Measurements from ENCODE around the gene NTF4.

Gene NTF4

DNA sequence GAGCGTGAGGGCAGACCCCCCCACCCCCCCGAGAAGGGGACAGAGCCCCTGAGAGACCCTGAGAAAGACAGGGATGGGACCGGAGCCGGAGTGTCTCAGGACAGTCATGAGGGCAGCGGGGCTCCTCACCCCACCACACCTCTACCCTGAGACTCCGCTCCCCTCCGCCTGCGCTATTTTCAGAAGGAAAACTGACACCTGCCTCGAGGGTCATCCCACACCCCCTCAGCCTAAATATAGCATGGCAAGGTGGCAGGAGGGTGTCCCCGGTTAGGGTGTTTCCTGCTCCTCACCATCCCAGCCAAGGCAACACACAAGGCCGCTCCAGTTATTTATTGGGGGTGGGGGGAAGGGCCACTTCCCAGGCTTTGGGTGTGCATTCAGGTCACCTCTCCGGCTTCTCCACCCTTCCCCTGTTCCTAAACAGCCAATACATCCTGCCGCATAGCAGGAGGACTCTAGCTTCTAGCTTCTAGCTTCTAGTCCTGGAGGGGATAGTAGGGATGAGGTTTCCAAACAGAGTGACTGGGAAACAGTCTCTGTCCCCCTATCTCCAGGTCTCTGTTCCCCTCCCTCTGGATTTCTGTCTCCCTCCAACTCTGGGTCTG lies 1.4 kb upstream of the NTF4 start:
- Mint-ChIP-seq H3K27ac (peak overlapping the region; percentile 10 to 52 (median 32)), H3K9me3 (peaks cover 14% of the 10 kb centered on the region), H3K27me3 (ENCODE audit: low read depth) (peaks cover 50% of the 10 kb centered on the region), H3K36me3 (ENCODE audit: low read depth) (no peaks in the 10 kb centered on the region), H3K4me1 (peaks cover 34% of the 10 kb centered on the region), H3K4me3 (peak overlapping the region; percentile 7 to 73 (median 12))
- no peak for TF ChIP-seq CTCF (IDR thresholded peaks at IDR 0.05; ENCODE audit: unreplicated experiment in 3 of 3)

- H3K4me1 Mint-ChIP-seq: peaks cover 34% of the 10 kb centered on the region
- TF ChIP-seq CTCF (IDR thresholded peaks at IDR 0.05; ENCODE audit: unreplicated experiment in 3 of 3): no peak
Measured at GRCh38 chr19:49064029-49064629, 489 bp downstream of the NTF4 start.

DNA sequence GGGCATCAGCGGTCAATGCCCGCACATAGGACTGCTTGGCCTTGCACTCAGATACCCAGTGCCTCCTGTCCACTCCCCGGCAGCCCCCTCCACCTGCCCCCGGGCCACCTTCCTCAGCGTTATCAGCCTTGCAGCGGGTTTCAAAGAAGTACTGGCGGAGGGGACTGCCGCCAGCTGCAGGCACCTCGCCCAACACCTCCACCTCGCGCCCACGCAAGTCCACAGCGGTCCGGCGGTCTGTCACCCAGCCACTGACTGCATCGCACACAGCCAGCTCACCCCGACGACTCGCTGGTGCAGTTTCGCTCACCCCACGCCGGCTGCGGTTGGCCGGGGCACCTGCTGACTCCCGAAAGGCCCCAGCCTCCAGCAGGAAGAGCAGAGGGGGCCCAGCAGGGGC lies 3.2 kb downstream of the NTF4 start:
- Mint-ChIP-seq H3K9me3 (no peaks in the 10 kb centered on the region), H3K36me3 (ENCODE audit: low read depth) (no peaks in the 10 kb centered on the region)

More at GRCh38 chr19:49064029-49064629, 489 bp downstream of the NTF4 start:
- H3K9me3 Mint-ChIP-seq: peaks cover 2% of the 10 kb centered on the region
- H3K36me3 Mint-ChIP-seq (ENCODE audit: low read depth): no peaks in the 10 kb centered on the region
- no peak overlapping the region for H3K27ac Mint-ChIP-seq
- H3K27me3 Mint-ChIP-seq (ENCODE audit: low read depth): peaks cover 47% of the 10 kb centered on the region
- peak overlapping the region; percentile 56 to 77 (median 60) for H3K4me3 Mint-ChIP-seq

DNA sequence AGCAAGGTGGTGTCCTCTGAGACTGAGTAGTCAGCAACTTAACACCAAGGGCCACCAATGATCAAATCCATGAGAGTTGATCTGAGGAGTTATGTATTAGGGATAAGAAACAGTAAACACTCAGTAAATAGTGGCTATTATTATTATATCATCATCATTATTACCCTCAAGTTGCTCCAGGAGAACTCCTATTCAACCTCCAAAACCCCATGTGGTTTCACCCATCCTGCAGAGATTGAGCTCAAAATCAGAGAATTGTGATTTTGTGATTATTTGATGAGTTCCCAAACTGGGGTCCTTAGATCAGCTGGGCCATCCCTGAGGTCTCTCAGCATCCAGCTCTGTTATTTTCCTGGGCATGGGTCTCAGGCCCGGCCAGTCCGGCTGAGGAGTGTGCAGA lies 3.6 kb downstream of the NTF4 start:
- H3K4me1 Mint-ChIP-seq: peaks cover 23% of the 10 kb centered on the region
- no peak for TF ChIP-seq CTCF (IDR thresholded peaks at IDR 0.05; ENCODE audit: unreplicated experiment in 3 of 3)
- H3K36me3 Mint-ChIP-seq (ENCODE audit: low read depth): no peaks in the 10 kb centered on the region
- peak overlapping the region in 1 of 3 experiments; percentile 38 for H3K4me3 Mint-ChIP-seq
- H3K9me3 Mint-ChIP-seq: no peaks in the 10 kb centered on the region
- H3K27ac Mint-ChIP-seq: no peak overlapping the region
- H3K27me3 Mint-ChIP-seq (ENCODE audit: low read depth): peaks cover 57% of the 10 kb centered on the region

More for the DNA sequence above, 3.2 kb downstream of the NTF4 start:
- H3K4me3 Mint-ChIP-seq: no peak overlapping the region
- TF ChIP-seq CTCF (IDR thresholded peaks at IDR 0.05; ENCODE audit: unreplicated experiment in 3 of 3): no peak
- H3K27ac Mint-ChIP-seq: no peak overlapping the region
- H3K27me3 Mint-ChIP-seq (ENCODE audit: low read depth): peaks cover 56% of the 10 kb centered on the region
- H3K4me1 Mint-ChIP-seq: peaks cover 28% of the 10 kb centered on the region

DNA sequence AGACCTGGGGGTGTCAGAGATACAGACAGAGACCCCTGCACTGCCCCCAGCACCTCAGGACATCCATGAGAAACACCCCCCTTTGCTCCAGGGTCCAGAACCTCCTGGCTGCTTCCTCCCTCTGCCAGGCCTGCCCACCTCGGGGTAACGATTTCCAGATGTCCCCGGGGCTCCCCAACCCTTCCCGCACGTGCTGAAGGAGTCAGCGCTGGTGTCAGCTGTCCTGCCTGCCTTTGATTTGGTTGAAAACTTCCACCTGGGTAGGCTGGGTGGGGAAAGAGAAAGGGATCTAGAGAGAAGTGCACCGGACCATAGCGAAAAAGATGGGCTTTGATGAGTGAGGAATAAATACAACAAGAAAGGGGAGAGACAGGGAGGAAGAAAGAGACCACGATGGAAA lies 5.6 kb downstream of the NTF4 start:
- Mint-ChIP-seq H3K27ac (no peak overlapping the region), H3K4me1 (peaks cover 16% of the 10 kb centered on the region), H3K4me3 (peak overlapping the region; percentile 1 to 8 (median 3)), H3K27me3 (ENCODE audit: low read depth) (peaks cover 69% of the 10 kb centered on the region), H3K36me3 (ENCODE audit: low read depth) (no peaks in the 10 kb centered on the region), H3K9me3 (no peaks in the 10 kb centered on the region)
- no peak for TF ChIP-seq CTCF (IDR thresholded peaks at IDR 0.05; ENCODE audit: unreplicated experiment in 3 of 3)

DNA sequence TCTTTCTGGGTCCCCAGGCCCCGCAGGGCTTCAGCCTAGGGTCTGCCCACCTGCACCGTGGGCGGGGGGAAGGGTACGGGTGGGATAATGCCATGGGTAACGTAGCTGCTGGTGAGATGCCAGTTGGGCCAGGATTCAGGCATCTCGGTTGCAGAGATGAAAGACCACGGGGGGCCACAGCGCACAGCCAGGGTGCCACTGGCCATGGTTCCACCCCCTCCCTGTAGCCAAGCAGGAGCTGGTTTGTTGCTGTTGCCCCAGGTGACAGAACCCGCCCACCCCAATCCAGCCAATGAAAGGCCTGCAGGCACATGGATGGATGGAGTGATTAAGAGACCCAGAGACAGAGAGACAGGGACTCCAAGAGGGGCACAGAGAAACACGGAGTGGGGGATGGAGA lies 6.1 kb downstream of the NTF4 start:
- peak overlapping the region in 2 of 3 experiments; percentile 16 to 78 for H3K4me3 Mint-ChIP-seq
- H3K4me1 Mint-ChIP-seq: peaks cover 16% of the 10 kb centered on the region
- no peak overlapping the region for H3K27ac Mint-ChIP-seq
- no peaks in the 10 kb centered on the region for H3K9me3 Mint-ChIP-seq
- no peak for TF ChIP-seq CTCF (IDR thresholded peaks at IDR 0.05; ENCODE audit: unreplicated experiment in 3 of 3)
- H3K36me3 Mint-ChIP-seq (ENCODE audit: low read depth): no peaks in the 10 kb centered on the region
- H3K27me3 Mint-ChIP-seq (ENCODE audit: low read depth): peaks cover 74% of the 10 kb centered on the region

Measured in nephron (organoid).